GM21515 (cell line): ENCODE measurements around the gene WDR18.

Source experiments
- ATAC-seq: cut with Tn5 transposase; IDR thresholded peaks from one replicate; pipeline ENCODE4 v1.9.1; 2021; ENCODE audit not compliant: unreplicated experiment

WDR18 gene

DNA sequence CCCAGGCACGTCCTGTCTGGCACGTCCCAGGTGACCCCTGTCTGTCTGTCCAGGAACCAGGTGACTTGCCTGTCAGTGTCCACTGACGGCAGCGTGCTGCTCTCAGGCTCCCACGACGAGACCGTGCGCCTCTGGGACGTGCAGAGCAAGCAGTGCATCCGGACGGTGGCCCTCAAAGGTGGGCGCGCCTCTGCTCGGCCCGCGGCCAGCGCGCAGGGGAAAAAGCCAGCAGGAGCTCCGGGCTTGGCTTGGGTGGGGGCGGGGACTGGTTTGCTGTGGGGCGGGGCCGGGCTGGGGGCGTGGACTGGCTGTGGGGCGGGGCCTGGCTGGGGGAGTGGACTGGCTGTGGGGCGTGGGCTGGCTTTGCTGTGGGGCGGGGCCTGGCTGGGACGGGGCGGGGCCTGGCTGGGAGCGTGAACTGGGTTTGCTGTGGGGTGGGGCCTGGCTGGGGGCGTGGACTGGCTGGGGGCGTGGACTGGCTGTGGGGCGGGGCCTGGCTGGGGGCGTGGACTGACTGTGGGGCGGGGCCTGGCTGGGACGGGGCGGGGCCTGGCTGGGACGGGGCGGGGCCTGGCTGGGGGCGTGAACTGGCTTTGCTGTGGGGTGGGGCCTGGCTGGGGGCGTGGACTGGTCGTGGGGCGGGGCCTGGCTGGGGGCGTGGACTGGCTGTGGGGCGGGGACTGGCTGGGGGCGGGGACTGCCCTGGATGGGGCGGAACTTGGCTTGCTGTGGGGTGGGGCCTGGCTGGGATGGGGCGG lies 7.2 kb downstream of the WDR18 start:
- ATAC-seq, result no peak

DNA sequence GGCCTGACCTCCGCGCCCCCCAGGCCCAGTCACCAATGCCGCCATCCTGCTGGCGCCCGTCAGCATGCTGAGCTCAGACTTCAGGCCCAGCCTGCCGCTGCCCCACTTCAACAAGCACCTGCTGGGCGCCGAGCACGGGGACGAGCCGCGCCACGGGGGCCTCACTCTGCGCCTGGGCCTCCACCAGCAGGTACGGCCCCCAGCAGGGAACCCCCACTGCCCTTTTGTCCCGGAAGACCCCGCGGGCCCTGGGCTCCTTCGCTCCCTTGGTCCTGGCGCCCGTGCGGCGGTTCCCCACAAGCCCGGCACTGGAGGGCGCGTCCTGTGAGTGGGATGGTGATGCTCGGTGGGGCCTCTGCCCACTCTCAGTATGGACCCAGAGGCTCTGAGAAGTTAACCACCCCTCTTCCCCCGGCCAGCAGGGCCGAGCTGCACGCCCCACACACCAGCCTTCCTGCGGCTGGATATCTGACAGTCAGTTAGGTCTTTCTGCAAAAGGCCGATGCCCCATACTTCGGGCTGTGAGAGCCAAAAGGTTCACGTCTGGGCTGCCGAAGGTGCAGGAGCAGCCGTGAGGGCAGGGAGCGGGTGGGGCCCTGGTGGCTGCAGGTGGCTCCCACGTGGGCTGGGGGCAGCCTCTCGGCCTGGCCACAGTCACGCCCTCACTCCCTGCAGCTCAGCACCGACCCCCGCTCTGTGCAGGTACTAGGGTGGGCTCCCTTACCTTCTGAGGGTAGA lies 8.0 kb downstream of the WDR18 start:
- ATAC-seq, result no peak

DNA sequence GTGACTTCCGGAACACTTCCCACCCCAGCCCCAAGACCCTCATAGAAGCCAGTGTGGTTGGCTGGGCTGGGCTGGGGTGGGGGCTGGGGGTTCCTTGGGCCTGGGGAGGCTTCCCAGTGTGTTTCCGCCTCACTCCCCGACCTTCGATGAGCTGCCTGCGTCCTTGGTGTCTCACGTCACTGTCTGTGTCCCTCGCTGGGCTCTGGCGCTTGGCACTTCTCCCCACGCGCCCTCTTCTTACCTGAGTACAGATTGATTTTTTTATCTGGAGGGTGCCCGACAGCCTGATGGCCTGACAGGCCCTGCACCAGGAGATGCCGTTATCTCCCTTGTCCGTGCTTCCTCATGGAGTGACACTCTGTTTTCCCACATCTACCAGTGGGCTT lies 8.5 kb downstream of the WDR18 start:
- ATAC-seq, result no peak

DNA sequence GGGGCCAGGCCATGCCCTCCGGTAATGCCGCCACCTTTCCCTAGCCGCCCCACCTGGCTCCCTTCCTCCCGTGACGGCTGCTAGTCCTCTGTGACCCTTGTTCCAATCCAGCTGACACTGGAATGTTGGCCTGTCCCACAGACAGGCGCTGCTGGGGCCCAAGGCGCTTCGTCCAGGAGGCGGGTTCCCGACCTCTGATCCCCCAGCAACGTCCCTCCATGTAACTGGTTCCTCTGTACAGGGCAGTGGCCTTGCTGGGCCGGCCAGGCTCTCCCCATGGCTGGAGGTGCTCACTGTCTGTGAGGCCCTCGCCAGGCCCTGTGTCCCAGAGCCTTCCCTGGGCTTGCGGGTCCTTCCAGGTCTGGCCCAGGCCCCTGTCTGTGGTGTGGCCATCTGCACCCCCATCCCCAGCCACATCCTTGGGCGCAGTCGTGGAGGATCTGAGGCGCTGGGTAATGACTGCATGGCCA lies 9.3 kb downstream of the WDR18 start:
- no peak for ATAC-seq

DNA sequence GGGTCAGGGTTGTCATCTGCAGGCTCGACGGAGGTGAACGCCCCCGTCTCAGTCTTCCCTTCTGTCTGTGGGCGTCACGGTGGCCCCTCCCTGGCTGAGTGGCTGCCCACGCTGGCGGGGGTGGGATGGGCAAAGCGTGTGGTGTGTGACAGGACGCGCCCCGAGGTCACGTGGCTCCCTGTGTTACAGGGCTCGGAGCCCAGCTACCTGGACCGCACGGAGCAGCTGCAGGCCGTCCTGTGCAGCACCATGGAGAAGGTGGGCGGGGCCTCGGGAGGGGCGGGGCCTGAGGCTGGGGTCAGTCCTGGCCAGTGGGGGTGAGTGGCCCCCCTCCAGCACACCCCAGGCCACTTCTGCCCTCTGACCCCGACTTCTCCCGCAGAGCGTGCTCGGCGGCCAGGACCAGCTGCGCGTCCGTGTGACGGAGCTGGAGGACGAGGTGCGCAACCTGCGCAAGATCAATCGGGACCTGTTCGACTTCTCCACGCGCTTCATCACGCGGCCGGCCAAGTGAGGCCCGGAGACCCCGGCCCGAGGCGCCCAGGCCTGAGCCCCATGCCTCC lies 9.8 kb downstream of the WDR18 start:
- no peak for ATAC-seq

DNA sequence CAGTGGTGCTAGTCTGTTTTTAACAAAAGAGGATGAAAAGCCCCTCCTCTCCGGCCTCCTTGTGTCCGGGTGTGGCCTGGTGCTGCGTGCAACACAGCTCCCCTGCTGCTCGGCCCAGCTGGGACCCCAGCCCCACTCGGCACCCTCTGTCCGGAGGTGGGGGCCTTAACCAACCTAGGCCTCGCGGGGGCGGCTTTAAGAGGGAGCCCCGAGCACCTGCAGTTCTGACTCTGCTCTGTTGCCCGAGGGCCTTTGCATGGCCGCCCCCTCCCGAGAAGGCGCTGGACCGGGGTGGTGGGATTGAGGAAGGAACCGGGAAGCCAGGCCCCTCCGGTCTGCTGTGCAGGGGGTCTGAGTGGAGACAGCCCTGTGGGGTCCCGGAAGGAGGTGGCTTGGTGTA lies 10.4 kb downstream of the WDR18 start:
- no peak for ATAC-seq

DNA sequence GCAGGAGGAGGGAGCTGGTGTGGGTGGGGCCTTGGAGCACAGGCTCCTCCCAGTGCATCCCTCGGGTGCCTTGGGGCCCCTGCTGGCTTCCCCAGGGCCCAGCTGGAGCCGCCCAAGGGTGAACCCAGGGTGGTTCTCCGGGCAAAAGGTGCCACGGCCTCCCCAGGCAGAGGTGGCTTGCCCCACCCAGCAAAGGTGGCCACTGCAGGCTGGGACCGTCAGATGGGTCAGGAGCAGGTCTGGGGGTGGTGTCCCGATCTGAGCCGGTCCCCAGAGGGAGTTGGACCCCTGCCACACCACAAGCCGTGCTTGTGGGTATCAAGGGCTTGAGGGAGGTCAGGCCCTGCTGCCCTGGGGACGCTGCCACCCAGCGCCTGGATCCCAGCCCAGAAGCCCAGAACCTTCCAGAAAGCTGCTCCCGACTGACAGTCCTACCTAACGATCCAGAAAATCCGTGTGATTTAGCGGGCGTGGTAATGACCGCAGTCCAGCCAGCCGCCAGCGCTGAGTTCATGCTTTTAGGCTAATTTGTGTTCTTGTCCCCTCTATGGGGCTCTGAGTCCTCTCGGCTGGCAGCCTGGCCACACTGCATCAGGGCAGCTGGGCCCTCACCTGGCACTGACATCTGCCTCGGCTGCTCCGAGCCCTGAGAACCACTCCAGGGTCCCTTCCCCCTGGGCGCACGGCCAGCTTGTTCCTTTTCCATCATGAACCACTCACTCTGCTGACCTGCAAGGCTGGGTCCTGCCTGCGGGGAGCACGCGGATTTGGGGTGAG lies 11.1 kb downstream of the WDR18 start:
- ATAC-seq, result no peak

DNA sequence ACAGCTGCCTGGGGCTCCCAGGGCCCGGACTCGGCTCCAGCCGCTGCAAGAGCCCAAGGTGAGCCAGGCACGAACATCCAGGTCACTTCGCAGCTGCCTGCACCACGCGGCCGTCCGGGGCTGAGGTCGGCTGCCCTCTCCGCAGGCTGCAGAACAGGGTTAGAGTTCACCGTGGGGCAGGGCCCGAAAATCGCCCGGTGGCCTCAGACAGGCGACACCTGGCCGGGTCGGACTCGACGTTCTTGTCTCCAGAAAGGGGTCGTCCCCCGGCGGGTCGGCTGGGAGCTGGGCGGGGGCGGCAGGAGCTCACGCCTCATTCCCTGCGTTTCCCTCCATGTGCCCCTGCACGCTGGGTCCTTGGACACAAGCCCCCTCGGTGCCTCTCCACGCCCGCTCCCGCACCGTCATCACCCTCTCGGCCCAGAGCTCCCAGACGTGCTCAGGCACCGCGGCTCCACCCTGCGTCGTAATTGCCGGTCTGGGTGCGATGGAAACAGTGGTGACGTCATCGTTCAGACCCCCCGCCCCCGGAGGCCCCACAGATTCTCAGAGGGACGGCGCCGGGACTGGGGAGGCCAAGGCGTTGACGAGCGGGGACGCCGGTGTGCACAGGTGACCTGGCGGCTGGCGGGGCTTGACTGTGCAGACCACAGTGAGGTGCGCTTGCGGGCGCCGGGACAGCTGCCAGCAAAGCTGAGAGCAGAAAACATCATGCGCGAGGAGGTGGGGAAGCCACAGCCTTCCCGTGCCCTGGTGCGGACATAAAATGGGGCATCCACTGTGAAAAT lies 12.1 kb downstream of the WDR18 start:
- ATAC-seq, result no peak

DNA sequence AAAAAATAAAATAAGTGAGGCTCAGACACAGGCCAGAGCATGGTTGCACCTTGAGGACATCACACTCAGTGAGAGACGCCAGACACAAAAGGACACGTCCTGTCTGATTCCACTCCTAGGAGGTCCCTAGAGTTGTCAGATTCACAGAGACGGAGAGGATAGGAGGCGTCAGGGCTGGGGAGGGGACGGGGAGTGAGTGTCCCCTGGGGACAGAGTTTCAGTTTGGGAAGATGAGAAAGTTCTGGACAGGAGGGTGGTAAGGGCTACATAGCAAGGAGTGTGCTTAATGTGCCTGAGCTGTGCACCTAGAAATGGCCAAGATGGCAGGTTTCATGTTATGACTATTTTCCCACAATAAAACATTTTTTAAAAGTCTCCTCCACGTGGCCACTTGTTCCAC lies 13.9 kb downstream of the WDR18 start:
- ATAC-seq, result no peak

DNA sequence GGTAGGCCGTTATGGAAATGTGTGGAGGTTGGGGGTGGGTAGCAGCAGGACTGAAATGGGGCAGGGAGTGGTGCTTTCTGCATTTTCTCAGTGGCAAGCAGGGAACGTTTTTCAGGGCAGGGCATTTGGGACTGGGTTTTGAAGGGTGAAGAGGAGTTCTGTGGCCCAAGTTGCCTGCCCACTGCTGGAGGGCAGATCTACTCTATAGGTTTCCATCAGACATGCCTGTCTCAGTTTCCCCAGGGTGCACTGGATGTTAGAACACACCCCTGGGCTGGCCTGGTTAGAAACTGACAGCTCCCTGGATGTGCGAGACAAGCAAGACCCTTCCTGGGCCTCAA lies 15.2 kb downstream of the WDR18 start:
- no peak for ATAC-seq

DNA sequence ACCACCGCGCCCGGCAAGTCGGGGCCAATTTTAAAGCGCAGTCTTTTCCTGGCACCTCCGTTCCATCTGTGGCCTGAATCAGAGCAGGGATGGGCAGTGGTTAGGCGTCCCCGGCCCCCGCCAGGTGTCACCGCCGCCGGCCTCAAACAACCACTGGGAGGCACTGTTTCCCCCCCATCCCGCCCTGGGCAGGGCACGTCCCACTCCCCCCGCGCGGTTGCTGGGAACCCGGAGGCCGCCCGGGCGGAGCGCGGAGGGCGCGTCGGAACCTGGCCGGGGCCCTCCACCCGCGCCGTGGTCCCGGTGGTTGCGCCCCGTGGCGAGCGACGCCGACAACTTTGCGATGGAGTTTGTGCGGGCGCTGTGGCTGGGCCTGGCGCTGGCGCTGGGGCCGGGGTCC lies 15.9 kb downstream of the WDR18 start, which contains the start of gene GRIN3B:
Gene GRIN3B, plus strand, starts transcription at position 325 of the 400 bp plus-strand sequence. Its CDS starts 19 bp downstream, at position 344.
- ATAC-seq, result no peak

DNA sequence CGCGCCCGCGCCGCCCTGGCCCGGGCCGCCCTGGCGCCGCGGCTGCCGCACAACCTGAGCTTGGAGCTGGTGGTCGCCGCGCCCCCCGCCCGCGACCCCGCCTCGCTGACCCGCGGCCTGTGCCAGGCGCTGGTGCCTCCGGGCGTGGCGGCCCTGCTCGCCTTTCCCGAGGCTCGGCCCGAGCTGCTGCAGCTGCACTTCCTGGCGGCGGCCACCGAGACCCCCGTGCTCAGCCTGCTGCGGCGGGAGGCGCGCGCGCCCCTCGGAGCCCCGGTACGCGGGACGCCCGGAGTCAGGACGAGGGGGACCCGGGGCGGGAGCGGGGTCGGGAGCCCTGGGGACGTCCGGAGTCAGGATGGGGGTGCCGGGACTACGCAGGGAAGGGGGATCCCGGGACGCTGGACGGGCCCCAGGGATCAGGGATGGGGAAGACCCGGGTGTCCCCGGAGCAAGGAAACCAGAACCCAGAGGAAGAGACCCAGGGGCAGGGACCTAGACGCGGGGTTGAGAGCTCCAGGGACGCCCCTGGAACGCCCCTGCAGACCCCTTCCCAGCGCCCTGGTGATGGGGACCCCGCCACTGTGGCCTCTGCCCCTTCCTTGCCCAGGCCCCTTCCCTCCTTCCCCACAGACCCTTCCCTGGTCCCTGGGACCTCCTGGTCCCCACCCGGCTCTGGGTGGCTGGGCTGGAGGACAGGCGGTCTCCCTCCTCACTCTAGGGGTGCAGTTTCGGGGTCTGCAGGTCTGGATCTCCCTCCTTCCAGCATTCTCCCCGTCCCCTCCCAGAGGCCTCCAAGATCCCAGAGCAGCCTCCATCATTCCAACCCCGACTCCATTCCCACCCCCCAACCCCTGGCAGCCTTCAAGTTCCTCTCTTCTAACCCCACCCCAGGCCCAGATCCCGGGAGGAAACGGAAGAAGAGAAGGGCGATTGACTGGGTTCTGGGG lies 16.7 kb downstream of the WDR18 start:
- ATAC-seq, result no peak

DNA sequence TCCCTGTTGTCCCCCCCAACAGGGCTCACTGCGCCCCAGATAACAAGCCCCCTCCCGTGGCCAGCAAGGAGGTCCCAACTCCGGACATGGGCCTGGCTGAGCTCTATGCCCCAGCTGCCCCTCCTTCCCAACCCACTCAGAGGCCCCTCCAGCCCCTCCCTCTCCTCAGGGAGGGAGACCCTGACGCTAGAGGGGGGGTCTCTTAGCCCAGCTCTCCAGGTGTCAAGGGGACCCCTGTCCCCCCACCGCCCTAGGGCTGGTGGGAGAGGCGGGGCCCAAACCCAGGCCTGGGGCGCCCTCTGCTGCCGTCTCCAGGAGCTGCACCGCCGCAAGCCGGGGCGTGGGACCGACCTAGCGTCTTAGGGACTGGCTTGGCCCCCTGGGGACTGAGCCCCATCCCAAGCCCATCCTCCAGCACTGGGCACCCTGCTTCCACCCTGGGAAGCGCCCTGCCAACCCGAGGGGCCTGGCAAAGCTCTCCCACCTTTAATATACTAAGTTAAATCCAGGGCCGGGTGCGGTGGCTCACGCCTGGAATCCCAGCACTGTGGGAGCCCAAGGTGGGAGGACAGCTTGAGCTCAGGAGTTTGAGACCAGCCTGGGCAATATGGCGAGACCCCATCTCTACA lies 17.5 kb downstream of the WDR18 start:
- no peak for ATAC-seq

DNA sequence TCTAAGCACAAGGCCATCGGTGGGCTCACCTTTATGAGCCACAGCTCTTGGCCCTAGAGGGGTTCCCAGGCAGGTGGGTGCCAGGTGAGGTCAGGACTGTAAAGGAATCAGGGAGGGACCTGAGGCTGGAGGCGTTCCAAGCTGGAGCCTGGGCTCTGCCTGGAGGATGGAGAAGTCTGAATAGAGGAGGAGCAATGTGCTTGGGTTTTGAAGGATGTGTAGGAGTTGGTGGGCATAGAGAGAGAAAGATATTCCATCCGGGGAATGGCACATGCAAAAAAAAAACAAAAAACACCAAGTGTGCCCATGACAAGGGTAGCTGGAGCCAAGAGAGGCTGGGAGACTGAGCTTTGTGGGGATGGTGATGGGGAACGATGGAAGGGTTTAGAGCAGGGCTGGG lies 18.5 kb downstream of the WDR18 start:
- no peak for ATAC-seq

DNA sequence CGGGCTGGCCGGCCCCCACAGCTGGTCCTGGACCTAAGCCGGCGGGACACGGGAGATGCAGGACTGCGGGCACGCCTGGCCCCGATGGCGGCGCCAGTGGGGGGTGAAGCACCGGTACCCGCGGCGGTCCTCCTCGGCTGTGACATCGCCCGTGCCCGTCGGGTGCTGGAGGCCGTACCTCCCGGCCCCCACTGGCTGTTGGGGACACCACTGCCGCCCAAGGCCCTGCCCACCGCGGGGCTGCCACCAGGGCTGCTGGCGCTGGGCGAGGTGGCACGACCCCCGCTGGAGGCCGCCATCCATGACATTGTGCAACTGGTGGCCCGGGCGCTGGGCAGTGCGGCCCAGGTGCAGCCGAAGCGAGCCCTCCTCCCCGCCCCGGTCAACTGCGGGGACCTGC lies 19.1 kb downstream of the WDR18 start:
- ATAC-seq, result no peak

DNA sequence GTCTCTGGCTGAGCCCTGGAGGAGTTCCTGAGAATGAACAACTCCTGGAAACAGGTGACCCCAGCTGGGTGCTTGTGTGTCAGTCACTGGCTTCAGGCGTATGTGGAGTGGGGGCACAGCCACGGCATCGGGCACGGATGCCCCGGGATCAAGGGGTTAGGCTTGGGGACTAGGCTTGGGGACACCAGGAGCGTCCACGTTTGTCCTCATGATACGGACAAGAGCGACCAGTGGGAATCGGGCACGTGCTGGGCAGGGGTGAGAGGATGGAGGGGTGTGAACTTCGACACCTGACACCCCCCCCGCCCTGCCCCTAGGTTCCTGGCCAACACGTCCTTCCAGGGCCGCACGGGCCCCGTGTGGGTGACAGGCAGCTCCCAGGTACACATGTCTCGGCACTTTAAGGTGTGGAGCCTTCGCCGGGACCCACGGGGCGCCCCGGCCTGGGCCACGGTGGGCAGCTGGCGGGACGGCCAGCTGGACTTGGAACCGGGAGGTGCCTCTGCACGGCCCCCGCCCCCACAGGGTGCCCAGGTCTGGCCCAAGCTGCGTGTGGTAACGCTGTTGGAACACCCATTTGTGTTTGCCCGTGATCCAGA lies 20.2 kb downstream of the WDR18 start:
- no peak for ATAC-seq

DNA sequence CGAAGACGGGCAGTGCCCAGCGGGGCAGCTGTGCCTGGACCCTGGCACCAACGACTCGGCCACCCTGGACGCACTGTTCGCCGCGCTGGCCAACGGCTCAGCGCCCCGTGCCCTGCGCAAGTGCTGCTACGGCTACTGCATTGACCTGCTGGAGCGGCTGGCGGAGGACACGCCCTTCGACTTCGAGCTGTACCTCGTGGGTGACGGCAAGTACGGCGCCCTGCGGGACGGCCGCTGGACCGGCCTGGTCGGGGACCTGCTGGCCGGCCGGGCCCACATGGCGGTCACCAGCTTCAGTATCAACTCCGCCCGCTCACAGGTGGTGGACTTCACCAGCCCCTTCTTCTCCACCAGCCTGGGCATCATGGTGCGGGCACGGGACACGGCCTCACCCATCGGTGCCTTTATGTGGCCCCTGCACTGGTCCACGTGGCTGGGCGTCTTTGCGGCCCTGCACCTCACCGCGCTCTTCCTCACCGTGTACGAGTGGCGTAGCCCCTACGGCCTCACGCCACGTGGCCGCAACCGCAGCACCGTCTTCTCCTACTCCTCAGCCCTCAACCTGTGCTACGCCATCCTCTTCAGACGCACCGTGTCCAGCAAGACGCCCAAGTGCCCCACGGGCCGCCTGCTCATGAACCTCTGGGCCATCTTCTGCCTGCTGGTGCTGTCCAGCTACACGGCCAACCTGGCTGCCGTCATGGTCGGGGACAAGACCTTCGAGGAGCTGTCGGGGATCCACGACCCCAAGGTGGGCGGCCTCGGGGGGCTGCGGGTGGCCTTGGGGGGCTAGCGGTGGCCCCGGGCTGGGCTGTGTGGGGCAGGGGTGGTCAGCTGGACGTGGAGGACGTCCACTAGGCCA lies 20.9 kb downstream of the WDR18 start:
- no peak for ATAC-seq
